Astrocyte of the cerebellum (primary cell): Measurements from ENCODE around the gene TBC1D22A.

Source experiments
- DNase-seq: peaks from one replicate; pipeline ENCODE4 v3.0.0-alpha.2; 2011; ENCODE audit warnings: low read depth
- H3K4me3 ChIP-seq: 2 replicates; pipeline ENCODE4 v1.5.1; 2011; ENCODE audit warnings: mild to moderate bottlenecking, low read depth, low read length, moderate library complexity
- CTCF ChIP-seq: IDR thresholded peaks from 2 replicates; pipeline ENCODE4 v1.5.1; 2012; ENCODE audit warnings: low read length, low read depth, moderate library complexity, mild to moderate bottlenecking; ENCODE audit errors: missing control alignments
- in situ Hi-C: cut with HindIII; loops from 2 replicates; pipeline ENCODE4 v1.10.0; 2017; ENCODE audit warnings: low sequenced_read_pairs

The TBC1D22A gene

GRCh38 chr22:47032956-47033647 lies 270.7 kb downstream of the TBC1D22A start:
- TF ChIP-seq CTCF: no peak
- DNase-seq: no peak
- H3K4me3 ChIP-seq: no peak overlapping the region
- in situ Hi-C loops: no loop called here

GRCh38 chr22:47033648-47034000 lies 271.2 kb downstream of the TBC1D22A start:
- no peak overlapping the region for H3K4me3 ChIP-seq
- DNase-seq: no peak
- TF ChIP-seq CTCF: no peak
- in situ Hi-C loops: no loop called here

- no peak for DNase-seq
- in situ Hi-C loops: no loop called here
- H3K4me3 ChIP-seq: no peak overlapping the region
- no peak for TF ChIP-seq CTCF
Measured at GRCh38 chr22:47034076-47034808, 271.8 kb downstream of the TBC1D22A start.

- no peak for TF ChIP-seq CTCF
- no peak for DNase-seq
- no peak overlapping the region for H3K4me3 ChIP-seq
- in situ Hi-C loops: no loop called here
Measured at GRCh38 chr22:47034905-47035419, 272.5 kb downstream of the TBC1D22A start.

- in situ Hi-C loops: no loop called here
- DNase-seq: no peak
- no peak for TF ChIP-seq CTCF
- H3K4me3 ChIP-seq: no peak overlapping the region
Measured at GRCh38 chr22:47035425-47035881, 273.0 kb downstream of the TBC1D22A start.

GRCh38 chr22:47036352-47036751 lies 273.9 kb downstream of the TBC1D22A start:
- TF ChIP-seq CTCF: no peak
- DNase-seq: no peak
- H3K4me3 ChIP-seq: no peak overlapping the region
- in situ Hi-C loops: no loop called here
